GM23338 (cell line): ENCODE data around the gene SCAMP5. TPM values are rescaled to one million over a fixed set of nuclear protein-coding genes. Genes with fewer than 3 reads are reported as not detected.
A peak's percentile ranks its signal among the peaks of the same experiment; 100 is the strongest.

ENCODE experiments used
- ATAC-seq: fragments of 200-7000 bp; cut with Tn5 transposase; 3 replicates; pipeline ENCODE4 v1.9.1; 2020
- DNase-seq: peaks from one replicate; pipeline ENCODE4 v3.0.0-alpha.2; 2015; ENCODE audit warnings: low spot score
- H2AFZ ChIP-seq: fragments of 200-600 bp; sonication (generic); 2 replicates; pipeline ENCODE4 v1.8.0; 2016; ENCODE audit warnings: antibody characterized with exemption, mild to moderate bottlenecking, moderate library complexity
- H3F3A ChIP-seq: fragments of 200-600 bp; sonication (generic); replicated peaks from 2 replicates; pipeline ENCODE4 v1.8.0; 2017; ENCODE audit warnings: antibody characterized with exemption, mixed run types, low read depth
- H3K27ac ChIP-seq: fragments of 200-600 bp; sonication (generic); 2 replicates; pipeline ENCODE4 v1.6.1; 2016; ENCODE audit warnings: low read depth
- H3K27me3 ChIP-seq: fragments of 200-600 bp; sonication (generic); 2 replicates; pipeline ENCODE4 v1.8.0; 2016; ENCODE audit warnings: mild to moderate bottlenecking, mixed run types, moderate library complexity; ENCODE audit not compliant: insufficient read depth
- H3K36me3 ChIP-seq: fragments of 200-600 bp; sonication (generic); 2 replicates; pipeline ENCODE4 v1.8.0; 2016; ENCODE audit warnings: mild to moderate bottlenecking; ENCODE audit not compliant: insufficient read depth
- H3K4me1 ChIP-seq: fragments of 200-600 bp; sonication (generic); 2 replicates; pipeline ENCODE4 v1.8.0; 2016; ENCODE audit warnings: mild to moderate bottlenecking, moderate library complexity; ENCODE audit not compliant: insufficient read depth
- H3K4me2 ChIP-seq: fragments of 200-600 bp; sonication (generic); 2 replicates; pipeline ENCODE4 v1.7.1; 2017; ENCODE audit warnings: mixed run types
- H3K4me3 ChIP-seq: fragments of 200-600 bp; sonication (generic); 2 replicates; pipeline ENCODE4 v1.6.1; 2016; ENCODE audit warnings: mixed run types
- H3K79me2 ChIP-seq: fragments of 200-600 bp; sonication (generic); replicated peaks from 2 replicates; pipeline ENCODE4 v1.8.0; 2017; ENCODE audit warnings: mild to moderate bottlenecking; ENCODE audit not compliant: insufficient read depth
- H3K9me2 ChIP-seq: fragments of 200-600 bp; sonication (generic); 2 replicates; pipeline ENCODE4 v1.8.0; 2017; ENCODE audit not compliant: insufficient read depth
- H4K20me1 ChIP-seq: fragments of 200-600 bp; sonication (generic); replicated peaks from 2 replicates; pipeline ENCODE4 v1.8.0; 2017; ENCODE audit warnings: mild to moderate bottlenecking; ENCODE audit not compliant: insufficient read depth
- H3K27ac Mint-ChIP-seq: 2 replicates; pipeline ENCODE4 v1.8.0; 2020; ENCODE audit warnings: inconsistent platforms, mild to moderate bottlenecking, moderate library complexity, mixed read lengths
- H3K27me3 Mint-ChIP-seq: 3 replicates; pipeline ENCODE4 v1.8.0; 2022; ENCODE audit warnings: low read depth, mild to moderate bottlenecking, moderate library complexity, mixed read lengths, inconsistent platforms; ENCODE audit not compliant: insufficient read depth, poor library complexity
- H3K36me3 Mint-ChIP-seq: 3 replicates; pipeline ENCODE4 v1.8.0; 2021; ENCODE audit warnings: low read depth, mild to moderate bottlenecking, inconsistent platforms, moderate library complexity, mixed read lengths
- H3K4me1 Mint-ChIP-seq: 3 replicates; pipeline ENCODE4 v1.8.0; 2020; ENCODE audit warnings: mild to moderate bottlenecking, inconsistent platforms, mixed read lengths
- H3K4me3 Mint-ChIP-seq: 3 replicates; pipeline ENCODE4 v1.8.0; 2021; ENCODE audit warnings: moderate library complexity, mild to moderate bottlenecking, inconsistent platforms, mixed read lengths
- H3K9me3 Mint-ChIP-seq: 3 replicates; pipeline ENCODE4 v1.8.0; 2020; ENCODE audit warnings: moderate library complexity, mild to moderate bottlenecking, inconsistent platforms, mixed read lengths
- EZH2 ChIP-seq: fragments of 200-600 bp; sonication (generic); IDR thresholded peaks from one replicate; pipeline ENCODE4 v1.8.0; 2017; ENCODE audit warnings: antibody characterized with exemption, mild to moderate bottlenecking, low read depth; ENCODE audit not compliant: unreplicated experiment
- EZH2phosphoT487 ChIP-seq: fragments of 200-600 bp; sonication (generic); IDR thresholded peaks from one replicate; pipeline ENCODE4 v1.8.1; 2018; ENCODE audit warnings: antibody characterized with exemption; ENCODE audit not compliant: unreplicated experiment
- JUNB ChIP-seq: IDR thresholded peaks from one replicate; pipeline ENCODE4 v1.6.1; 2016; ENCODE audit warnings: antibody characterized with exemption; ENCODE audit not compliant: unreplicated experiment
- ZNF462 ChIP-seq: fragments of 250-450 bp; sonication (Bioruptor Pico); IDR thresholded peaks from 2 replicates; pipeline ENCODE4 v1.5.0; 2020; ENCODE audit warnings: mild to moderate bottlenecking, moderate library complexity
- polyA plus RNA-seq: library from polyadenylated mRNA; unstranded; fragments of >200 nt; fragmentation: Nextera tagmentation; extraction: Ambion mirVana; gene quantifications from 2 replicates; pipeline ENCODE4 v1.2.1, GENCODE V29; 2016
- total RNA-seq: library from RNA; depleted of rRNA; stranded (reverse); fragments of >200 nt; shearing (Covaris generic); gene quantifications from 2 replicates; pipeline ENCODE4 v1.2.3, GENCODE V29; 2014
- TF ChIP-seq, protein P1 (sequence below): IDR thresholded peaks from one replicate; pipeline ENCODE4 v1.6.1; 2018; ENCODE audit warnings: antibody characterized with exemption; ENCODE audit not compliant: unreplicated experiment
- TF ChIP-seq, protein P2 (sequence below), 2 experiments: fragments of 200-600 bp in 1 of 2; sonication (generic) in 1 of 2; conservative IDR thresholded peaks; 2 replicates each; pipeline versions ENCODE4 v1.5.1 to v1.6.1; 2016 to 2017; ENCODE audit warnings: antibody characterized with exemption in 2 of 2, low read depth in 2 of 2, mild to moderate bottlenecking in 2 of 2, moderate library complexity in 1 of 2
- TF ChIP-seq, protein P3 (sequence below): IDR thresholded peaks from 2 replicates; pipeline ENCODE4 v1.6.1; 2016; ENCODE audit warnings: antibody characterized with exemption

The SCAMP5 gene
- total and polyA plus RNA-seq, 2 experiments from 2014 or later, result 12.8 to 43.3 TPM

- TF ChIP-seq, protein P1, sequence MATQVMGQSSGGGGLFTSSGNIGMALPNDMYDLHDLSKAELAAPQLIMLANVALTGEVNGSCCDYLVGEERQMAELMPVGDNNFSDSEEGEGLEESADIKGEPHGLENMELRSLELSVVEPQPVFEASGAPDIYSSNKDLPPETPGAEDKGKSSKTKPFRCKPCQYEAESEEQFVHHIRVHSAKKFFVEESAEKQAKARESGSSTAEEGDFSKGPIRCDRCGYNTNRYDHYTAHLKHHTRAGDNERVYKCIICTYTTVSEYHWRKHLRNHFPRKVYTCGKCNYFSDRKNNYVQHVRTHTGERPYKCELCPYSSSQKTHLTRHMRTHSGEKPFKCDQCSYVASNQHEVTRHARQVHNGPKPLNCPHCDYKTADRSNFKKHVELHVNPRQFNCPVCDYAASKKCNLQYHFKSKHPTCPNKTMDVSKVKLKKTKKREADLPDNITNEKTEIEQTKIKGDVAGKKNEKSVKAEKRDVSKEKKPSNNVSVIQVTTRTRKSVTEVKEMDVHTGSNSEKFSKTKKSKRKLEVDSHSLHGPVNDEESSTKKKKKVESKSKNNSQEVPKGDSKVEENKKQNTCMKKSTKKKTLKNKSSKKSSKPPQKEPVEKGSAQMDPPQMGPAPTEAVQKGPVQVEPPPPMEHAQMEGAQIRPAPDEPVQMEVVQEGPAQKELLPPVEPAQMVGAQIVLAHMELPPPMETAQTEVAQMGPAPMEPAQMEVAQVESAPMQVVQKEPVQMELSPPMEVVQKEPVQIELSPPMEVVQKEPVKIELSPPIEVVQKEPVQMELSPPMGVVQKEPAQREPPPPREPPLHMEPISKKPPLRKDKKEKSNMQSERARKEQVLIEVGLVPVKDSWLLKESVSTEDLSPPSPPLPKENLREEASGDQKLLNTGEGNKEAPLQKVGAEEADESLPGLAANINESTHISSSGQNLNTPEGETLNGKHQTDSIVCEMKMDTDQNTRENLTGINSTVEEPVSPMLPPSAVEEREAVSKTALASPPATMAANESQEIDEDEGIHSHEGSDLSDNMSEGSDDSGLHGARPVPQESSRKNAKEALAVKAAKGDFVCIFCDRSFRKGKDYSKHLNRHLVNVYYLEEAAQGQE, result no peak
- TF ChIP-seq JUNB (no peak), EZH2phosphoT487 (no peak)
- TF ChIP-seq, protein P2, sequence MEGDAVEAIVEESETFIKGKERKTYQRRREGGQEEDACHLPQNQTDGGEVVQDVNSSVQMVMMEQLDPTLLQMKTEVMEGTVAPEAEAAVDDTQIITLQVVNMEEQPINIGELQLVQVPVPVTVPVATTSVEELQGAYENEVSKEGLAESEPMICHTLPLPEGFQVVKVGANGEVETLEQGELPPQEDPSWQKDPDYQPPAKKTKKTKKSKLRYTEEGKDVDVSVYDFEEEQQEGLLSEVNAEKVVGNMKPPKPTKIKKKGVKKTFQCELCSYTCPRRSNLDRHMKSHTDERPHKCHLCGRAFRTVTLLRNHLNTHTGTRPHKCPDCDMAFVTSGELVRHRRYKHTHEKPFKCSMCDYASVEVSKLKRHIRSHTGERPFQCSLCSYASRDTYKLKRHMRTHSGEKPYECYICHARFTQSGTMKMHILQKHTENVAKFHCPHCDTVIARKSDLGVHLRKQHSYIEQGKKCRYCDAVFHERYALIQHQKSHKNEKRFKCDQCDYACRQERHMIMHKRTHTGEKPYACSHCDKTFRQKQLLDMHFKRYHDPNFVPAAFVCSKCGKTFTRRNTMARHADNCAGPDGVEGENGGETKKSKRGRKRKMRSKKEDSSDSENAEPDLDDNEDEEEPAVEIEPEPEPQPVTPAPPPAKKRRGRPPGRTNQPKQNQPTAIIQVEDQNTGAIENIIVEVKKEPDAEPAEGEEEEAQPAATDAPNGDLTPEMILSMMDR (conservative IDR thresholded peaks at IDR 0.05; ENCODE audit: low read depth in 2 of 2), result no peak
- TF ChIP-seq, protein P3, sequence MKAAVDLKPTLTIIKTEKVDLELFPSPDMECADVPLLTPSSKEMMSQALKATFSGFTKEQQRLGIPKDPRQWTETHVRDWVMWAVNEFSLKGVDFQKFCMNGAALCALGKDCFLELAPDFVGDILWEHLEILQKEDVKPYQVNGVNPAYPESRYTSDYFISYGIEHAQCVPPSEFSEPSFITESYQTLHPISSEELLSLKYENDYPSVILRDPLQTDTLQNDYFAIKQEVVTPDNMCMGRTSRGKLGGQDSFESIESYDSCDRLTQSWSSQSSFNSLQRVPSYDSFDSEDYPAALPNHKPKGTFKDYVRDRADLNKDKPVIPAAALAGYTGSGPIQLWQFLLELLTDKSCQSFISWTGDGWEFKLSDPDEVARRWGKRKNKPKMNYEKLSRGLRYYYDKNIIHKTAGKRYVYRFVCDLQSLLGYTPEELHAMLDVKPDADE, result no peak
These were observed 39.3 kb downstream of the SCAMP5 start (continued) for GRCh38 chr15:75034615-75035014.

GRCh38 chr15:75036212-75036616, 40.9 kb downstream of the SCAMP5 start:
- no peaks in the 10 kb centered on the region for H3F3A ChIP-seq
- no peaks in the 10 kb centered on the region for H3K36me3 ChIP-seq
- H3K79me2 ChIP-seq, result peaks cover 14% of the 10 kb centered on the region; the same call in 1 of the 2 replicates
- H3K4me2 ChIP-seq, result no peak overlapping the region
- ATAC-seq (peak; percentile 98), DNase-seq (peak; percentile 91)
- no peaks in the 10 kb centered on the region for H3K9me2 ChIP-seq
- H4K20me1 ChIP-seq, result peaks cover 3% of the 10 kb centered on the region; the same call in 1 of the 2 replicates
- H2AFZ ChIP-seq, result no peak overlapping the region
- no peak overlapping the region for H3K27ac ChIP-seq
- TF ChIP-seq ZNF462 (CRISPR knock-in tag), result peak; percentile 39; the same call in 1 of the 2 replicates
- no peak for TF ChIP-seq EZH2
- peaks cover 11% of the 10 kb centered on the region for H3K36me3 Mint-ChIP-seq
- H3K9me3 Mint-ChIP-seq, result no peaks in the 10 kb centered on the region; the same call in 2 of the 3 replicates
- H3K27ac Mint-ChIP-seq, result no peak overlapping the region
- no peak overlapping the region; the same call in 2 of the 3 replicates for H3K4me3 Mint-ChIP-seq
- no peaks in the 10 kb centered on the region for H3K27me3 ChIP-seq
- peaks cover 42% of the 10 kb centered on the region for H3K4me1 Mint-ChIP-seq
- peaks cover 2% of the 10 kb centered on the region for H3K27me3 Mint-ChIP-seq
- peaks cover 21% of the 10 kb centered on the region for H3K4me1 ChIP-seq
- H3K4me3 ChIP-seq, result no peak overlapping the region
